SKM-1 (cell line): Measurements from ENCODE around the gene ALOX5.
A peak's percentile ranks its signal among the peaks of the same experiment; 100 is the strongest.
"Not testable (repeated sequence)": the region's sequence is repeated elsewhere in the genome, so short reads cannot be mapped to it uniquely, and the experiment has no call there.

Source experiments
- DNase-seq: peaks from one replicate; lab custom pipeline; 2025; ENCODE audit not compliant: unreplicated experiment; lab: John Stamatoyannopoulos, UW

The ALOX5 gene

DNA sequence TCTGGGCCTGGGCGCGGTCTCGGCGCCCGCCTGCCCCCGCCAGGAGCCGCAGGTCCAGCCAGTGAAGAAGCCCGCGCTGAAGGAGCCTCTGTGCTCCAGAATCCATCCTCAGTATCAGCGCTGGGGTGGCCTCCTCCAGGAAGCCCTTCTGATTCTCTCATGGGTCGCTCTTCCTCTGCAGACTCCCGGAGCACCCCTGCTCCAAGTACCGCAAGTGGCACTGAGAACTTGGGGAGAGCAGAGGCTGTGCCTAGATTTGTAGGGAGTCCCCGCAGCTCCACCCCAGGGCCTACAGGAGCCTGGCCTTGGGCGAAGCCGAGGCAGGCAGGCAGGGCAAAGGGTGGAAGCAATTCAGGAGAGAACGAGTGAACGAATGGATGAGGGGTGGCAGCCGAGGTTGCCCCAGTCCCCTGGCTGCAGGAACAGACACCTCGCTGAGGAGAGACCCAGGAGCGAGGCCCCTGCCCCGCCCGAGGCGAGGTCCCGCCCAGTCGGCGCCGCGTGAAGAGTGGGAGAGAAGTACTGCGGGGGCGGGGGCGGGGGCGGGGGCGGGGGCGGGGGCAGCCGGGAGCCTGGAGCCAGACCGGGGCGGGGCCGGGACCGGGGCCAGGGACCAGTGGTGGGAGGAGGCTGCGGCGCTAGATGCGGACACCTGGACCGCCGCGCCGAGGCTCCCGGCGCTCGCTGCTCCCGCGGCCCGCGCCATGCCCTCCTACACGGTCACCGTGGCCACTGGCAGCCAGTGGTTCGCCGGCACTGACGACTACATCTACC, at the start of gene ALOX5:
ALOX5 (plus strand) TSS at position 641 of the 774 bp plus-strand sequence; CDS start at position 705, 64 bp downstream.
- DNase-seq: peak; percentile 62

DNA sequence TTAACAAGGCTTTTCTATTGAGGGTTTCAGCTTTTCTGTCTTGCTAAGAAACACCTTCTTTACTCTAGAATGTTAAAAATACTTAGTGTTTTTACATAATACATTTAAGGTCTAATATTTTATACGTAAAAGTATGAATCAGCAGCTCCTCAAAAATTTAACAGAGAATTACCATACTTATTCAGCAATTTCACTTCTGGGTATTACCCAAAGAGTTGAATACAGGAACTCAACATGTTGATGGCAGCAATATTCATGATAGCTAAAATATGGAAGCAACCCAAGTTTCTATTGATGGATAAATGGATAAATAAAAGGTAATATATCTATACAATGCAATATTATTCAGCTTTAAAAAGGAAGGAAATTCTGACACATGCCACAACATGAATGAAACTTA, 48.9 kb upstream of the ALOX5 start:
- DNase-seq: no peak

- DNase-seq: not testable (repeated sequence)
Observed at GRCh38 chr10:45326864-45327263, 47.2 kb upstream of the ALOX5 start.

DNA sequence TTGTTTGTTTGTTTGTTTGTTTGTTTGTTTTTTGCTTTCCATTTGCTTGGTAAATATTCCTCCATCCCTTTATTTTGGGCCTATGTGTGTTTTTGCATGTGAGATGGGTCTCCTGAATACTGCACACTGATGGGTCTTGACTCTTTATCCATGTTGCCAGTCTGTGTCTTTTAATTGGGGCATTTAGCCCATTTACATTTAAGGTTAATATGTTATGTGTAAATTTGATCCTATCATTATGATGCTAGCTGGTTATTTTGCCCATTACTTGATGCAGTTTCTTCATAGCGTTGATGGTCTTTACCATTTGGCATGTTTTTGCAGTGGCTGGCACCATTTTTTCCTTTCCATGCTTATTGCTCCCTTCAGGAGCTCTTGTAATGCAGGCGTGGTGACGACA, 42.2 kb upstream of the ALOX5 start:
- not testable (repeated sequence) for DNase-seq

- DNase-seq: no peak
Observed at GRCh38 chr10:45339894-45340293, 34.1 kb upstream of the ALOX5 start.

- DNase-seq: not testable (repeated sequence)
Observed at GRCh38 chr10:45340420-45340819, 33.6 kb upstream of the ALOX5 start.

- DNase-seq: not testable (repeated sequence)
Observed at GRCh38 chr10:45346652-45347335, 27.2 kb upstream of the ALOX5 start.

DNA sequence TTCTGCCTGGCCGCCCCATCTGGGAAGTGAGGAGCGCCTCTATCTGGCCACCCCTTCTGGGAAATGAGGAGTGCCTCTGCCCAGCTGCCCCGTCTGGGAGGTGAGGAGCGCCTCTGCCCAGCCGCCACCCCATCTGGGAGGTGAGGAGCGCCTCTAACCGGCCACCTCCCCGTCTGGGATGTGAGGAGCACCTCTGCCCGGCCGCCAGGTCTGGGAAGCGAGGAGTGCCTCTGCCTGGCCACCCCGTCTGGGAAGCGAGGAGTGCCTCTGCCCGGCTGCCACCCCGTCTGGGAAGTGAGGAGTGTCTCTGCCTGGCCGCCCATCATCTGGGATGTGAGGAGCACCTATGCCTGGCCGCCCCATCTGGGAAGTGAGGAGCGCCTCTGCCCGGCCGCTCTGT, 26.6 kb upstream of the ALOX5 start:
- not testable (repeated sequence) for DNase-seq

DNA sequence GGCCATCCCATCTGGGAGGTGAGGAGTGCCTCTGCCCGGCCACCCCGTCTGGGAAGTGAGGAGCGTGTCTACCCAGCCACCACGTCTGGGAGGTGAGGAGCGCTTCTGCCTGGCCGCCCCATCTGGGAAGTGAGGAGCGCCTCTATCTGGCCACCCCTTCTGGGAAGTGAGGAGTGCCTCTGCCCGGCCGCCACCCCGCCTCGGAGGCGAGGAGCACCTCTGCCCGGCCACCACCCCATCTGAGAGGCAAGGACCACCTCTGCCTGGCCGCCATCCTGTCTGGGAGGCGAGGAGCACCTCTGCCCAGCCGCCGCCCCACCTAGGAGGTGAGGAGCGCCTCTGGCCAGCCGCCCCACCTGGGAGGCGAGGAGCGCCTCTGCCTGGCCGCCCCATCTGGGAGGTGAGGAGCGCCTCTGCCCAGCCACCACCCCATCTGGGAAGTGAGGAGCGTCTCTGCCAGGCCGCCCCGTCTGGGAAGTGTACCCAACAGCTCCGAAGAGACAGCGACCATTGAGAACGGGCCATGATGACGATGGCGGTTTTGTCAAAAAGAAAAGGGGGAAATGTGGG, 25.7 kb upstream of the ALOX5 start:
- DNase-seq: not testable (repeated sequence)

DNA sequence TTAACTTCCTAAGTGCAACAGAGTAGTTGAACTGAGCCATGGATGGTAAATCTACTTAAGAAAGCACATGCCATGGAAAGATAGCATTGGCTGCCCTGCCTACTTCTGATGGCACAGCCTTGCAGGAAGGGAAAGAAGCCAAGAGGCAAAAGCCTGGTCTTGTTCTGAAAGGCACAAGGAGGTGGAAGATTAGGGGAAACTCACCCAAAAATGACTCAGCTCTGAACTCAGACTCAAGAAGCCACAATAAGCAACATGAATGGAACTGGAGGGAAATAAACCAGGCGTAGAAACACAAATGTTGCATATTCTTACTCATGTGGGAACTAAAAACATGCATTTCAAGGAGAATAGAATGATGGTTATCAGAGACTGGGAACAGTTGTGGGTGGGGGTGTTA, 20.8 kb upstream of the ALOX5 start:
- DNase-seq: no peak

GRCh38 chr10:45354261-45354660, 19.8 kb upstream of the ALOX5 start:
- no peak for DNase-seq

- DNase-seq: no peak
Observed at GRCh38 chr10:45355494-45355893, 18.5 kb upstream of the ALOX5 start.

GRCh38 chr10:45358961-45359360, 15.1 kb upstream of the ALOX5 start:
- not testable (repeated sequence) for DNase-seq

DNA sequence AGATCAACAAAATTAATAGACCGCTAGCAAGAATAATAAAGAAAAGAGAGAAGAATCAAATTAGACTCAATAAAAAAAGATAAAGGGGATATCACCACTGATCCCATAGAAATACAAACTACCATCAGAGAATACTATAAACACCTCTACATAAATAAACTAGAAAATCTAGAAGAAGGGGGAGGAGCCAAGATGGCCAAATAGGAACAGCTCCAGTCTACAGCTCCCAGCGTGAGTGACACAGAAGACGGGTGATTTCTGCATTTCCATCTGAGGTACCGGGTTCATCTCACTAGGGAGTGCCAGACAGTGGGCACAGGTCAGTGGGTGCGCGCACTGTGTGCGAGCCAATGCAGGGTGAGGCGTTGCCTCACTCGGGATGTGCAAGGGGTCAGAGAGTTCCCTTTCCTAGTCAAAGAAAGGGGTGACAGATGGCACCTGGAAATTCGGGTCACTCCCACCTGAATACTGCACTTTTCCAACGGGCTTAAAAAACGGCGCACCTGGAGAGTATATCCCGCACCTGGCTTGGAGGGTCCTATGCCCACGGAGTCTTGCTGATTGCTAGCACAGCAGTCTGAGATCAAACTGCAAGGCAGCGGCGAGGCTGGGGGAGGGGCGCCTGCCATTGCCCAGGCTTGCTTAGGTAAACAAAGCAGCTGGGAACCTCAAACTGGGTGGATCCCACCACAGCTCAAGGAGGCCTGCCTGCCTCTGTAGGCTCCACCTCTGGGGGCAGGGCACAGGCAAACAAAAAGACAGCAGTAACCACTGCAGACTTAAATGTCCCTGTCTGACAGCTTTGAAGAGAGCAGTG, 11.8 kb upstream of the ALOX5 start:
- DNase-seq: not testable (repeated sequence)

DNA sequence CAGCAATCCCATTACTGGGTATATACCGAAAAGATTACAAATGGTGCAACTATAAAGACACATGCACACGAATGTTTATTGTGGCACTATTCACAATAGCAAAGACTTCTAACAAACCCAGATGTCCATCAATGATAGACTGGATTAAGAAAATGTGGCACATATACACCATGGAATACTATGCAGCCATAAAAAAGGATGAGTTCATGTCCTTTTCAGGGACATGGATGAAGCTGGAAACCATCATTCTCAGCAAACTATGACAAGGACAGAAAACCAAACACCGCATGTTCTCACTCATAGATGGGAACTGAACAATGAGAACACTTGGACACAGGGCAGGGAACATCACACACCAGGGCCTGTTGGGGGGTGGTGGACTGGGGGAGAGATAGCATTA, 6.4 kb upstream of the ALOX5 start:
- not testable (repeated sequence) for DNase-seq

DNA sequence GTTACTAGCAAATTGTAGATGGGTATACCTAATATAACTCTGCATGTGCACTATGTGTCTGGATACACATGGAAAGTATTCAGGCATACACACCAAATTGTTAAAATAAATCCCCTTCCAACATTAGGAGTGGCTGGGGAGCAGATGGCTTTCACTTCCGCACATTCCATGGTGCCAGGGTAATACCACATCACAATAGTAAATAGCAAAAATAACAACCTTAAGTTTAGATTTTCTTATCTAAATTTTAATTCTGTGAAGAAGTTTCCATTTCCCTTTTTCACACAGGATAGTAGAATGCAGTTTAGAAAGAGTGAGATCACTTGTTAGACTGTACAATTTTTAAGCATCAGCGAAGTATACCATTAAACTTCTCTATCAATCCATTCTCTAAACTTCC, 5.8 kb upstream of the ALOX5 start:
- no peak for DNase-seq

- DNase-seq: no peak
Observed at GRCh38 chr10:45370202-45370955, 3.6 kb upstream of the ALOX5 start.

GRCh38 chr10:45371560-45371959, 2.5 kb upstream of the ALOX5 start:
- no peak for DNase-seq

GRCh38 chr10:45372251-45372951, 1.6 kb upstream of the ALOX5 start:
- no peak for DNase-seq

DNA sequence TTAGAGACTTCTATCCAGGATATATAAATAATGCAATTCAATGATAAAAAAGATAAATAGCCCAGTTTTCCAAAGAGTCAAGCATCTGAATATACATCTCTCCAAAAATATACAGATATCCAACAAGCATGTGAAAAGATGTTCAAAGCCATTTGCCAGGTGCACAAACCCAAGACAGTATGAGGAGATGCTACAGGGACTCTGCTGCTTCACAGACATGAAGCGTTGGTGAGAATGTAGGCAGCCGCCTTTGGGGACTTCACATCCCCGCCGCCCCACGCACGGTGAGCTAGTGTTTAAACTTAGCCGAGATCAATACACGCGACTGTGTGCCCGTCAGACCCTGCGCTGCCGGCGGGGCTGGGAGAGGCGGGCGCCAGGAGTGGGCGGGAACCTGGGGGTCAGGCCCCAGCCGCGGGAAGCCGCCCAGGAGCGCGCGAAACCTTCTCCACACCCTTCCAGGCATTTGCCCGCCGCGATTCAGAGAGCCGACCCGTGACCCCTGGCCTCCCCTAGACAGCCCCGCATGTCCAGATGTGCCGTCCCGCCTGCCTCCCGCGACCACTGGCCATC, 927 bp upstream of the ALOX5 start:
- DNase-seq: no peak
